OCI-LY3 (cell line): ENCODE results near the gene GRM3.

ENCODE experiments used
- H2AFZ ChIP-seq: fragments of 200-600, 300-600 bp; shearing (Covaris generic); 2 replicates; pipeline ENCODE4 v1.6.0; 2014; ENCODE audit warnings: antibody characterized with exemption, low read depth, low read length
- H3K27ac ChIP-seq: fragments of 200-600, 300-600 bp; sonication (generic); 2 replicates; pipeline ENCODE4 v1.5.1; 2014; ENCODE audit warnings: mild to moderate bottlenecking, low read length, moderate library complexity, mixed read lengths
- H3K27me3 ChIP-seq: fragments of 200-600, 300-600 bp; sonication (generic); 2 replicates; pipeline ENCODE4 v1.6.1; 2014; ENCODE audit warnings: low read depth, low read length, mixed read lengths
- H3K36me3 ChIP-seq: fragments of 200-600, 300-600 bp; sonication (generic); replicated peaks from 2 replicates; pipeline ENCODE3; 2014; ENCODE audit warnings: low read depth, low read length, mixed read lengths
- H3K4me1 ChIP-seq: fragments of 300-600, 200-600 bp; sonication (generic); 2 replicates; pipeline ENCODE4 v1.6.1; 2014; ENCODE audit warnings: low read length, mixed read lengths
- H3K4me2 ChIP-seq: fragments of 200-600, 300-600 bp; sonication (generic); 2 replicates; pipeline ENCODE4 v1.6.1; 2014; ENCODE audit warnings: low read length, mixed read lengths
- H3K4me3 ChIP-seq: fragments of 300-600, 200-600 bp; sonication (generic); 2 replicates; pipeline ENCODE4 v1.5.1; 2014; ENCODE audit warnings: antibody characterized with exemption, mild to moderate bottlenecking, low read length, moderate library complexity
- H3K79me2 ChIP-seq: fragments of 300-600, 200-600 bp; shearing (Covaris generic); 2 replicates; pipeline ENCODE4 v1.6.1; 2014; ENCODE audit warnings: mild to moderate bottlenecking, low read length, mixed read lengths
- H3K9ac ChIP-seq: fragments of 300-600, 200-600 bp; shearing (Covaris generic); 2 replicates; pipeline ENCODE4 v1.6.0; 2014; ENCODE audit warnings: mild to moderate bottlenecking, low read length, moderate library complexity
- H3K9me3 ChIP-seq: fragments of 200-600, 300-600 bp; shearing (Covaris generic); 2 replicates; pipeline ENCODE4 v1.6.1; 2014; ENCODE audit warnings: low read length, mixed read lengths; ENCODE audit not compliant: insufficient read depth
- H4K20me1 ChIP-seq: fragments of 200-600, 300-600 bp; sonication (generic); 2 replicates; pipeline ENCODE4 v1.6.1; 2016; ENCODE audit warnings: low read length, mixed read lengths; ENCODE audit not compliant: insufficient read depth
- EZH2phosphoT487 ChIP-seq: fragments of 200-600 bp; shearing (Covaris generic); IDR thresholded peaks from 2 replicates; pipeline ENCODE4 v1.6.1; 2018; ENCODE audit warnings: antibody characterized with exemption, mixed run types, low read depth
- TF ChIP-seq, protein P1 (sequence below): fragments of 200-600, 300-600 bp; sonication (generic); IDR thresholded peaks from 2 replicates; pipeline ENCODE4 v1.5.1; 2014; ENCODE audit warnings: antibody characterized with exemption, low read length, low read depth

The GRM3 gene

DNA sequence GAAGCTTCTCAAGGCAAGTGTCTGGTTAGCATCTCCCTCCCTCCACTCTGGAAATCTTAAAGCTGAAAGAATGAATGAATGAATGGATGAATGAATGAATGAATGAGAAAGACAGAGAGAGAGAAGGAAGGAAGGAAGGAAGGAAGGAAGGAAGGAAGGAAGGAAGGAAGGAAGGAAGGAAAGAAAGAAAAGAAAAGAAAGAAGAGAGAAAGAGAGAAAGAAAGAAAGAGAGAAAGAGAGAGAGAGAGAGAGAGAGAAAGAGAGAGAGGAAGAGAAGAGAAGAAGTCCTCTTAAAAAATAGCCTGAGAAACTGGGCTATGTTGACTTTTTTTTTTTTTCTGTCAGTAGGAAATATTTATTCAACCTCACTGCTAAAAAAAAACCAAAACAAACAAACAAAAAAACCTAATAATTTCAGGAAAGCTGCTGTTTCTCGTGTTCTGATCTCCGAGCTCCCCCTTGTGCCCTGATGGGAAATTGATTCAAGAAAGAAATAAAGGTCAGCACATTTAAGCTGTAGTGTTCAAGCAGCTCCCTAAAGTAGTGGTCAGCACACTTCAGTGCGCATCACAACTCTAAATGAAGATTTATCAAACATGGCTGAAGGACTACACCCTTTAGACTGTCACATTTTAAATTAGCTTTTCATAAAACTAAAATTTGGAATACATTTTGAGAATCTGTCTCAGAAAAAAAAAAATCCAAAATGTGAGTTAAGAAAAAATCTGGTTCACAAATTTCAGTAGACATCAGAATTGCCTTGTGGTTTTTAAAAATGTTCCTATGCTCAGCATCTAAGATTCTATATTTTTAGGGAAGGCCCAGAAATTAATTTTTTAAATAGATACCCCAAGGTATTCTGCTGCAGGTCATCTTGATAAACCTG is 261.5 kb downstream of the GRM3 start:
- no peaks in the 10 kb centered on the region for H3K27me3 ChIP-seq
- H2AFZ ChIP-seq = no peak overlapping the region
- H3K4me2 ChIP-seq = no peak overlapping the region
- H3K36me3 ChIP-seq = no peaks in the 10 kb centered on the region
- no peaks in the 10 kb centered on the region for H3K79me2 ChIP-seq
- H4K20me1 ChIP-seq = 0 out of 2 replicates have a peak, but pooled peaks cover 6% of the 10 kb centered on the region
- no peaks in the 10 kb centered on the region for H3K4me1 ChIP-seq
- no peak overlapping the region for H3K9ac ChIP-seq
- TF ChIP-seq EZH2phosphoT487 = no peak
- TF ChIP-seq, protein P1, sequence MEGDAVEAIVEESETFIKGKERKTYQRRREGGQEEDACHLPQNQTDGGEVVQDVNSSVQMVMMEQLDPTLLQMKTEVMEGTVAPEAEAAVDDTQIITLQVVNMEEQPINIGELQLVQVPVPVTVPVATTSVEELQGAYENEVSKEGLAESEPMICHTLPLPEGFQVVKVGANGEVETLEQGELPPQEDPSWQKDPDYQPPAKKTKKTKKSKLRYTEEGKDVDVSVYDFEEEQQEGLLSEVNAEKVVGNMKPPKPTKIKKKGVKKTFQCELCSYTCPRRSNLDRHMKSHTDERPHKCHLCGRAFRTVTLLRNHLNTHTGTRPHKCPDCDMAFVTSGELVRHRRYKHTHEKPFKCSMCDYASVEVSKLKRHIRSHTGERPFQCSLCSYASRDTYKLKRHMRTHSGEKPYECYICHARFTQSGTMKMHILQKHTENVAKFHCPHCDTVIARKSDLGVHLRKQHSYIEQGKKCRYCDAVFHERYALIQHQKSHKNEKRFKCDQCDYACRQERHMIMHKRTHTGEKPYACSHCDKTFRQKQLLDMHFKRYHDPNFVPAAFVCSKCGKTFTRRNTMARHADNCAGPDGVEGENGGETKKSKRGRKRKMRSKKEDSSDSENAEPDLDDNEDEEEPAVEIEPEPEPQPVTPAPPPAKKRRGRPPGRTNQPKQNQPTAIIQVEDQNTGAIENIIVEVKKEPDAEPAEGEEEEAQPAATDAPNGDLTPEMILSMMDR = peak; percentile 79
- no peak overlapping the region for H3K27ac ChIP-seq
- no peaks in the 10 kb centered on the region for H3K9me3 ChIP-seq
- no peak overlapping the region for H3K4me3 ChIP-seq

DNA sequence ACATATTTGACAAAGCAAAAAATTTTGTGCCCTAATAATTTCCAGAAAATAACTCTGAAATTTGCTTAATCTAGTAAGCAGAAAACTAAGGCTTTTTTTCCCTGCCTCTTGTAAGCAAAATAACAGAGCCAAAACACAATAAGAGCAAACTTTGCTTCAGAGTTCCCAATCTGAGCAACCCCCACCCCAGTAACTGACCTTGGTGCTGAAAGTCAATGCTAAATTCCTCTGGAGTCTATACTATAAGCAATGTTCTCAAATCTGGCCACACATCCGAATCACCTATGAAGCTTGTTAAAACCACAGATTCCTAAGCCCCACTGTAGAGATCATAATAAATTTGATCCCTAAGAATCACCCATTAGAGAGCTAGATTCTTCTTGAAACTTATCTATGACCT is 265.2 kb downstream of the GRM3 start:
- Histone ChIP-seq H3K79me2 (no peaks in the 10 kb centered on the region), H4K20me1 (0 out of 2 replicates have a peak, but pooled peaks cover 6% of the 10 kb centered on the region), H3K9ac (no peak overlapping the region), H3K9me3 (no peaks in the 10 kb centered on the region), H3K27me3 (no peaks in the 10 kb centered on the region), H3K4me3 (no peak overlapping the region), H3K27ac (no peak overlapping the region), H3K36me3 (no peaks in the 10 kb centered on the region), H3K4me1 (no peaks in the 10 kb centered on the region), H2AFZ (no peak overlapping the region), H3K4me2 (no peak overlapping the region)
- TF ChIP-seq EZH2phosphoT487 = no peak
- TF ChIP-seq, protein P1 = no peak

DNA sequence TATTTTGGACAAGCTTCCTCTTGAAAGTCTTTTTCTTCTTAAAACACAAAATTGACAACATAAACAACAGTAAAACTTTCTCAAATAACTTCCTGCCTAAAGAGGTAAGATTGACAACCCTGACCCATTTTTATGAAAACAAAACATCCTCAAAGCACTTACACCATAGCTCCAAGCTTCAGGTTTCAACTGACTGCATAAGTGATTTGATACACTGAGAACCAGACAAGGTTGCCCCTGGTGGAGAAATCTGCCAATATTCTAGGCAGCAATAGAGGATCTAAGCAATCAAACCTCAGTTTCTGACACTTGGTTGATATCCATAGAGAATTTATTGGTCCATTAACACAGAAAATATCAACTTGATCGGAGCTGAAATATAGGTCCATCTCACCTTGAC is 267.9 kb downstream of the GRM3 start:
- TF ChIP-seq, protein P1 = peak; percentile 12; the same call in 1 of the 2 replicates
- TF ChIP-seq EZH2phosphoT487 = no peak
- no peaks in the 10 kb centered on the region for H3K36me3 ChIP-seq
- no peak overlapping the region for H3K4me2 ChIP-seq
- no peak overlapping the region for H3K9ac ChIP-seq
- H3K79me2 ChIP-seq = no peaks in the 10 kb centered on the region
- no peak overlapping the region for H2AFZ ChIP-seq
- no peaks in the 10 kb centered on the region for H3K4me1 ChIP-seq
- no peaks in the 10 kb centered on the region for H3K9me3 ChIP-seq
- 0 out of 2 replicates have a peak, but pooled peaks cover 6% of the 10 kb centered on the region for H4K20me1 ChIP-seq
- no peak overlapping the region for H3K27ac ChIP-seq
- H3K4me3 ChIP-seq = no peak overlapping the region
- H3K27me3 ChIP-seq = no peaks in the 10 kb centered on the region

DNA sequence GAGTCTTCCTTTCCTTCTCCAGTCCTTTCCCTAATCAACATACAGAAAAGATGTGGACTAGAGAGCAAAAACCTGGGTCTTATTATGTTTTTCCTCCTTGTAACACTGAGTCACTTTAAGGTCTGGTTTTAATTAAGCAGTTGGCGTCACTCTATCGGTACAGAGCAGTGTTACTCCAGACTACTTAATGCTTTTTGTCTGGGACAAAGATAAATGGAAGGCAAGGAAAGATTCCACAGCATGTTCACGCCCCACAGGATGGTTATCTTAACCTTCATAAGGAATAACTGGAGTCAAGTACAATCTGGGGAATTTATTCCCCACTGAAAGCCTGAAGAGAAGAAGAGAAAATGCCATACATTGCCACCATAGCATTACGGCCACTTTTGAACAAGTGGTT is 270.0 kb downstream of the GRM3 start:
- Histone ChIP-seq H3K4me2 (no peak overlapping the region), H3K27ac (no peak overlapping the region), H4K20me1 (0 out of 2 replicates have a peak, but pooled peaks cover 6% of the 10 kb centered on the region), H3K9me3 (no peaks in the 10 kb centered on the region), H3K4me3 (no peak overlapping the region), H2AFZ (no peak overlapping the region), H3K79me2 (no peaks in the 10 kb centered on the region), H3K9ac (no peak overlapping the region), H3K4me1 (no peaks in the 10 kb centered on the region), H3K27me3 (no peaks in the 10 kb centered on the region), H3K36me3 (no peaks in the 10 kb centered on the region)
- TF ChIP-seq, protein P1 = no peak
- TF ChIP-seq EZH2phosphoT487 = no peak
